Mammary epithelial cell (primary cell): ENCODE data around the gene ANGPT4.

Experiments used
- EZH2 ChIP-seq: IDR thresholded peaks from 2 replicates; pipeline ENCODE4 v1.6.1; 2012; ENCODE audit warnings: low read length, inconsistent platforms, borderline replicate concordance
- TF ChIP-seq, protein P1 (sequence below), 2 donors: IDR thresholded peaks in 1 of 2; conservative IDR thresholded peaks in 1 of 2; 2 replicates each; pipeline ENCODE4 v1.5.1; 2011 to 2012; ENCODE audit warnings: inconsistent platforms in 2 of 2, low read length in 2 of 2, mild to moderate bottlenecking in 2 of 2, control low read depth in 1 of 2, low read depth in 1 of 2; ENCODE audit not compliant: insufficient read depth in 1 of 2; ENCODE audit errors: extremely low read depth in 1 of 2

DNA sequence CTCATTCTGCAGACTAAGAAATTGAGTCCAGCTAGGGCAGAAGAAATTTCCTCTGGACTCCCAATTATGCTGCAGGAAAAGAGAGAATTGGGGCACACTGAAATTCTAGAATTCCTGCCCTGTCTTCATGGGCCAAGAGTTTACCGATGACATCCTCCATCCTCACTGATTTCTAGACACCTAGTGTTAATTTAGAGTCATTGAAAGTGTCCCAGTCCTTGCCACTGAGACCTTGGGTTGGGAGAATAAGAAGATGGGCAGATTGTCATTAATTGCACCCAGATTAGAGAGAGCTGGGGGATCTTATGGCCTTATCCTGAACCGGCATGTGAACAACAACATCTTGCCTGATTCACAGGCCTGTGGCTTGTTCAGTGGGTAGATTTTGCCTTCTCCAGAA is 29.0 kb downstream of the ANGPT4 start:
- TF ChIP-seq, protein P1, sequence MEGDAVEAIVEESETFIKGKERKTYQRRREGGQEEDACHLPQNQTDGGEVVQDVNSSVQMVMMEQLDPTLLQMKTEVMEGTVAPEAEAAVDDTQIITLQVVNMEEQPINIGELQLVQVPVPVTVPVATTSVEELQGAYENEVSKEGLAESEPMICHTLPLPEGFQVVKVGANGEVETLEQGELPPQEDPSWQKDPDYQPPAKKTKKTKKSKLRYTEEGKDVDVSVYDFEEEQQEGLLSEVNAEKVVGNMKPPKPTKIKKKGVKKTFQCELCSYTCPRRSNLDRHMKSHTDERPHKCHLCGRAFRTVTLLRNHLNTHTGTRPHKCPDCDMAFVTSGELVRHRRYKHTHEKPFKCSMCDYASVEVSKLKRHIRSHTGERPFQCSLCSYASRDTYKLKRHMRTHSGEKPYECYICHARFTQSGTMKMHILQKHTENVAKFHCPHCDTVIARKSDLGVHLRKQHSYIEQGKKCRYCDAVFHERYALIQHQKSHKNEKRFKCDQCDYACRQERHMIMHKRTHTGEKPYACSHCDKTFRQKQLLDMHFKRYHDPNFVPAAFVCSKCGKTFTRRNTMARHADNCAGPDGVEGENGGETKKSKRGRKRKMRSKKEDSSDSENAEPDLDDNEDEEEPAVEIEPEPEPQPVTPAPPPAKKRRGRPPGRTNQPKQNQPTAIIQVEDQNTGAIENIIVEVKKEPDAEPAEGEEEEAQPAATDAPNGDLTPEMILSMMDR (conservative IDR thresholded peaks at IDR 0.05 in 1 of 2, IDR thresholded peaks at IDR 0.05 in 1 of 2; ENCODE audit: extremely low read depth in 1 of 2, insufficient read depth in 1 of 2, low read depth in 1 of 2, low read length in 2 of 2), result no peak
- no peak for TF ChIP-seq EZH2
